ENCODE data around the gene VSIR.

VSIR gene

GRCh38 chr10:71763352-71764127 is 9.8 kb downstream of the VSIR start:
- DNase-seq (ENCODE audit: low read depth): no peak

GRCh38 chr10:71762324-71762723 is 11.0 kb downstream of the VSIR start:
- DNase-seq (ENCODE audit: low read depth): no peak

GRCh38 chr10:71761541-71762113 is 11.7 kb downstream of the VSIR start:
- DNase-seq (ENCODE audit: low read depth): no peak

- DNase-seq (ENCODE audit: low read depth): peak; percentile 60
Observed at GRCh38 chr10:71761105-71761511, 12.2 kb downstream of the VSIR start.

GRCh38 chr10:71757399-71757922 is 15.9 kb downstream of the VSIR start:
- no peak for DNase-seq (ENCODE audit: low read depth)

GRCh38 chr10:71756311-71757191 is 16.8 kb downstream of the VSIR start:
- no peak for DNase-seq (ENCODE audit: low read depth)

GRCh38 chr10:71755179-71755879 is 18.0 kb downstream of the VSIR start:
- DNase-seq (ENCODE audit: low read depth): no peak

- no peak for DNase-seq (ENCODE audit: low read depth)
Observed at GRCh38 chr10:71754562-71754961, 18.8 kb downstream of the VSIR start.

- DNase-seq (ENCODE audit: low read depth): no peak
Observed at GRCh38 chr10:71753960-71754505, 19.3 kb downstream of the VSIR start.

- DNase-seq (ENCODE audit: low read depth): no peak
Observed at GRCh38 chr10:71753091-71753959, 20.0 kb downstream of the VSIR start.

GRCh38 chr10:71752391-71753090 is 20.8 kb downstream of the VSIR start:
- DNase-seq (ENCODE audit: low read depth): no peak

- DNase-seq (ENCODE audit: low read depth): no peak
Observed at GRCh38 chr10:71751515-71752224, 21.6 kb downstream of the VSIR start.

- no peak for DNase-seq (ENCODE audit: low read depth)
Observed at GRCh38 chr10:71750986-71751385, 22.3 kb downstream of the VSIR start.

GRCh38 chr10:71750124-71750841 is 23.0 kb downstream of the VSIR start:
- no peak for DNase-seq (ENCODE audit: low read depth)

GRCh38 chr10:71749396-71749795 is 23.9 kb downstream of the VSIR start:
- no peak for DNase-seq (ENCODE audit: low read depth)

GRCh38 chr10:71748671-71749191 is 24.6 kb downstream of the VSIR start:
- no peak for DNase-seq (ENCODE audit: low read depth)

- DNase-seq (ENCODE audit: low read depth): no peak
Observed at GRCh38 chr10:71747551-71748523, 25.5 kb downstream of the VSIR start.

All from ELR (cell line).